T-helper 17 cell (primary cell): ENCODE measurements around the gene B4GALNT2. TPM values are rescaled to one million over a fixed set of nuclear protein-coding genes. Genes with fewer than 3 reads are reported as not detected.

Source experiments
- ATAC-seq: fragments of 150-1000 bp; cut with Tn5 transposase; 2 replicates; pipeline ENCODE4 v1.10.0; 2021; ENCODE audit warnings: mild to moderate bottlenecking, moderate library complexity
- DNase-seq, 3 donors: peaks; one replicate each; pipeline versions ENCODE4 v3.0.0 to v3.0.0-alpha.2; 2020 to 2021
- H3K9me3 ChIP-seq: one replicate; pipeline ENCODE4 v1.7.0; 2013; ENCODE audit warnings: low read length, mild to moderate bottlenecking; ENCODE audit not compliant: control insufficient read depth, poor library complexity, severe bottlenecking
- H3K27ac Mint-ChIP-seq: one replicate; pipeline ENCODE4 v1.8.0; 2022; ENCODE audit warnings: mild to moderate bottlenecking, moderate library complexity, mixed read lengths
- H3K27me3 Mint-ChIP-seq: one replicate; pipeline ENCODE4 v1.8.0; 2022; ENCODE audit warnings: mixed read lengths
- H3K36me3 Mint-ChIP-seq: one replicate; pipeline ENCODE4 v1.8.0; 2022; ENCODE audit warnings: low read depth, mixed read lengths
- H3K4me1 Mint-ChIP-seq: one replicate; pipeline ENCODE4 v1.8.0; 2022; ENCODE audit warnings: mild to moderate bottlenecking, mixed read lengths
- H3K4me3 Mint-ChIP-seq: one replicate; pipeline ENCODE4 v1.8.0; 2022; ENCODE audit warnings: mild to moderate bottlenecking, moderate library complexity, mixed read lengths
- total RNA-seq, 4 donors: library from RNA in 2 of 4; stranded (reverse) in 2 of 4; gene quantifications; one replicate each; pipeline ENCODE4 v1.2.3 and lab custom pipeline; 2022 to 2026

B4GALNT2 gene
- total RNA-seq, 2 donors from 2014 or later, result 0.15 to 0.18 TPM

GRCh38 chr17:49106321-49107210 lies 26.0 kb upstream of the B4GALNT2 start:
- ATAC-seq, result no peak
- no peak for DNase-seq
- no peak overlapping the region for H3K27ac Mint-ChIP-seq
- H3K9me3 ChIP-seq, result no peaks in the 10 kb centered on the region
- peaks cover 6% of the 10 kb centered on the region for H3K27me3 Mint-ChIP-seq
- H3K4me3 Mint-ChIP-seq, result no peak overlapping the region
- no peaks in the 10 kb centered on the region for H3K36me3 Mint-ChIP-seq
- H3K4me1 Mint-ChIP-seq, result peaks cover 3% of the 10 kb centered on the region

GRCh38 chr17:49107211-49107557 lies 25.4 kb upstream of the B4GALNT2 start:
- DNase-seq (no peak), ATAC-seq (no peak)
- Mint-ChIP-seq H3K4me3 (no peak overlapping the region), H3K4me1 (no peaks in the 10 kb centered on the region), H3K27me3 (peaks cover under 1% of the 10 kb centered on the region), H3K27ac (no peak overlapping the region), H3K36me3 (no peaks in the 10 kb centered on the region)
- H3K9me3 ChIP-seq, result no peaks in the 10 kb centered on the region

GRCh38 chr17:49108318-49108717 lies 24.3 kb upstream of the B4GALNT2 start:
- Mint-ChIP-seq H3K4me1 (no peaks in the 10 kb centered on the region), H3K27ac (no peak overlapping the region), H3K36me3 (no peaks in the 10 kb centered on the region), H3K4me3 (no peak overlapping the region), H3K27me3 (peaks cover 7% of the 10 kb centered on the region)
- ATAC-seq, result no peak
- H3K9me3 ChIP-seq, result no peaks in the 10 kb centered on the region
- DNase-seq, result no peak

GRCh38 chr17:49110509-49110908 lies 22.1 kb upstream of the B4GALNT2 start:
- ATAC-seq (no peak), DNase-seq (no peak)
- H3K36me3 Mint-ChIP-seq, result no peaks in the 10 kb centered on the region
- H3K27ac Mint-ChIP-seq, result no peak overlapping the region
- H3K27me3 Mint-ChIP-seq, result peaks cover 22% of the 10 kb centered on the region
- H3K4me1 Mint-ChIP-seq, result no peaks in the 10 kb centered on the region
- no peak overlapping the region for H3K4me3 Mint-ChIP-seq
- peaks cover 4% of the 10 kb centered on the region for H3K9me3 ChIP-seq

- no peak for ATAC-seq
- H3K4me3 Mint-ChIP-seq, result no peak overlapping the region
- H3K27me3 Mint-ChIP-seq, result peaks cover 25% of the 10 kb centered on the region
- no peaks in the 10 kb centered on the region for H3K4me1 Mint-ChIP-seq
- peaks cover 4% of the 10 kb centered on the region for H3K9me3 ChIP-seq
- H3K36me3 Mint-ChIP-seq, result no peaks in the 10 kb centered on the region
- DNase-seq, result no peak
- no peak overlapping the region for H3K27ac Mint-ChIP-seq
Measured at GRCh38 chr17:49111934-49112333, 20.6 kb upstream of the B4GALNT2 start.

- H3K4me1 Mint-ChIP-seq, result no peaks in the 10 kb centered on the region
- H3K36me3 Mint-ChIP-seq, result peaks cover under 1% of the 10 kb centered on the region
- no peak overlapping the region for H3K4me3 Mint-ChIP-seq
- peaks cover 31% of the 10 kb centered on the region for H3K27me3 Mint-ChIP-seq
- ATAC-seq, result no peak
- no peak overlapping the region for H3K27ac Mint-ChIP-seq
- DNase-seq, result no peak
- peaks cover 4% of the 10 kb centered on the region for H3K9me3 ChIP-seq
Measured at GRCh38 chr17:49112936-49113335, 19.6 kb upstream of the B4GALNT2 start.

GRCh38 chr17:49114703-49115102 lies 17.9 kb upstream of the B4GALNT2 start:
- H3K4me1 Mint-ChIP-seq, result no peaks in the 10 kb centered on the region
- peaks cover 39% of the 10 kb centered on the region for H3K27me3 Mint-ChIP-seq
- H3K4me3 Mint-ChIP-seq, result no peak overlapping the region
- H3K9me3 ChIP-seq, result peaks cover 4% of the 10 kb centered on the region
- DNase-seq (no peak), ATAC-seq (no peak)
- H3K36me3 Mint-ChIP-seq, result peaks cover 2% of the 10 kb centered on the region
- H3K27ac Mint-ChIP-seq, result no peak overlapping the region

GRCh38 chr17:49117587-49118230 lies 14.9 kb upstream of the B4GALNT2 start:
- Mint-ChIP-seq H3K27ac (no peak overlapping the region), H3K4me1 (peaks cover 3% of the 10 kb centered on the region), H3K4me3 (no peak overlapping the region), H3K27me3 (peaks cover 65% of the 10 kb centered on the region), H3K36me3 (peaks cover 10% of the 10 kb centered on the region)
- peaks cover 4% of the 10 kb centered on the region for H3K9me3 ChIP-seq
- DNase-seq, result no peak
- ATAC-seq, result no peak

- Mint-ChIP-seq H3K27ac (no peak overlapping the region), H3K4me1 (peaks cover 3% of the 10 kb centered on the region), H3K36me3 (peaks cover 10% of the 10 kb centered on the region), H3K27me3 (peaks cover 49% of the 10 kb centered on the region), H3K4me3 (no peak overlapping the region)
- no peaks in the 10 kb centered on the region for H3K9me3 ChIP-seq
- ATAC-seq, result no peak
- DNase-seq, result no peak
Measured at GRCh38 chr17:49120166-49120565, 12.4 kb upstream of the B4GALNT2 start.

- Mint-ChIP-seq H3K4me3 (no peak overlapping the region), H3K27me3 (peaks cover 44% of the 10 kb centered on the region), H3K4me1 (peaks cover 3% of the 10 kb centered on the region), H3K36me3 (peaks cover 10% of the 10 kb centered on the region), H3K27ac (no peak overlapping the region)
- H3K9me3 ChIP-seq, result no peaks in the 10 kb centered on the region
- ATAC-seq (no peak), DNase-seq (no peak)
Measured at GRCh38 chr17:49121696-49122292, 10.8 kb upstream of the B4GALNT2 start.

GRCh38 chr17:49122566-49122965 lies 10.0 kb upstream of the B4GALNT2 start:
- Mint-ChIP-seq H3K27me3 (peaks cover 42% of the 10 kb centered on the region), H3K36me3 (peaks cover 10% of the 10 kb centered on the region), H3K27ac (no peak overlapping the region), H3K4me3 (no peak overlapping the region), H3K4me1 (peaks cover 3% of the 10 kb centered on the region)
- ATAC-seq (no peak), DNase-seq (no peak)
- no peaks in the 10 kb centered on the region for H3K9me3 ChIP-seq

GRCh38 chr17:49123061-49123460 lies 9.5 kb upstream of the B4GALNT2 start:
- Mint-ChIP-seq H3K4me1 (peaks cover 3% of the 10 kb centered on the region), H3K27ac (no peak overlapping the region), H3K4me3 (no peak overlapping the region), H3K36me3 (peaks cover 9% of the 10 kb centered on the region), H3K27me3 (peaks cover 42% of the 10 kb centered on the region)
- DNase-seq (no peak), ATAC-seq (no peak)
- no peaks in the 10 kb centered on the region for H3K9me3 ChIP-seq

GRCh38 chr17:49125449-49125848 lies 7.1 kb upstream of the B4GALNT2 start:
- H3K27me3 Mint-ChIP-seq, result peaks cover 53% of the 10 kb centered on the region
- H3K36me3 Mint-ChIP-seq, result peaks cover 7% of the 10 kb centered on the region
- no peaks in the 10 kb centered on the region for H3K9me3 ChIP-seq
- H3K4me3 Mint-ChIP-seq, result no peak overlapping the region
- no peaks in the 10 kb centered on the region for H3K4me1 Mint-ChIP-seq
- no peak overlapping the region for H3K27ac Mint-ChIP-seq
- DNase-seq (no peak), ATAC-seq (no peak)
